Lung (tissue), 12 donors: ENCODE measurements around the gene SNX9. TPM values are rescaled to one million over a fixed set of nuclear protein-coding genes. Genes with fewer than 3 reads are reported as not detected.

Experiments
- ATAC-seq: fragments of 200-7000 bp; cut with Tn5 transposase; one replicate; pipeline ENCODE4 v1.9.1; 2020; ENCODE audit warnings: moderate number of reproducible peaks; ENCODE audit not compliant: insufficient read depth, low FRiP score
- DNase-seq, 3 donors: peaks; one replicate each; pipeline ENCODE4 v3.0.0-alpha.2; 2013 to 2017
- H3K27ac ChIP-seq, 2 donors: one replicate each; pipeline ENCODE4 v1.5.1; 2013; ENCODE audit warnings: mild to moderate bottlenecking in 2 of 2, moderate library complexity in 2 of 2, control low read depth in 1 of 2, inconsistent platforms in 1 of 2, low read depth in 1 of 2, low read length in 1 of 2
- H3K27me3 ChIP-seq, 3 donors: one replicate each; pipeline ENCODE4 v1.5.1; 2013; ENCODE audit warnings: low read length in 2 of 3; ENCODE audit not compliant: control insufficient read depth in 3 of 3, insufficient read depth in 3 of 3
- H3K36me3 ChIP-seq, 4 donors: one replicate each; pipeline ENCODE4 v1.5.1; 2013; ENCODE audit warnings: low read length in 4 of 4, mild to moderate bottlenecking in 1 of 4, moderate library complexity in 1 of 4; ENCODE audit not compliant: control insufficient read depth in 4 of 4, insufficient read depth in 4 of 4
- H3K4me1 ChIP-seq, 5 donors: one replicate each; pipeline ENCODE4 v1.5.1; 2013; ENCODE audit warnings: low read length in 5 of 5, mild to moderate bottlenecking in 2 of 5, moderate library complexity in 1 of 5; ENCODE audit not compliant: control insufficient read depth in 5 of 5, insufficient read depth in 5 of 5
- H3K4me3 ChIP-seq: one replicate; pipeline ENCODE4 v1.5.1; 2013; ENCODE audit warnings: mild to moderate bottlenecking, control low read depth, moderate library complexity
- H3K9ac ChIP-seq, 2 donors: one replicate each; pipeline ENCODE4 v1.5.1; 2013; ENCODE audit warnings: low read length in 2 of 2, control low read depth in 1 of 2; ENCODE audit not compliant: insufficient read depth in 1 of 2
- H3K9me3 ChIP-seq, 4 donors: one replicate each; pipeline ENCODE4 v1.5.1; 2013; ENCODE audit warnings: low read length in 3 of 4, mild to moderate bottlenecking in 1 of 4, moderate library complexity in 1 of 4; ENCODE audit not compliant: control insufficient read depth in 4 of 4, insufficient read depth in 3 of 4
- WGBS, 2 donors: extraction: QIAGEN DNeasy Blood & Tissue Kit; methylation state at CpG; one replicate each; pipeline ENCODE4 v1.1.7; 2013; 5-methylcytosine and 5-hydroxymethylcytosine counted together
- polyA plus RNA-seq, 2 donors: library from polyadenylated mRNA; stranded (reverse); fragments of 200-250 nt; gene quantifications; one replicate each; pipeline ENCODE4 v1.2.1, GENCODE V29; 2013
- total RNA-seq, 2 donors: library from RNA; depleted of rRNA in 1 of 2; stranded (reverse); fragments of >200 nt in 1 of 2; gene quantifications; one replicate each; pipeline ENCODE4 v1.2.1, GENCODE V29; 2014 to 2021
- TF ChIP-seq, protein P1 (sequence below): IDR thresholded peaks from 2 replicates; pipeline ENCODE4 v1.5.1; 2012; ENCODE audit warnings: mild to moderate bottlenecking; ENCODE audit errors: control extremely low read depth, extremely low read depth
- donor health status: control.
- donor health status: control.
- donor health status: Bipolar disorder and iron deficiency.
- donor health status: healthy.
- donor health status: DM: yes; HTN: yes; CAD: no.

Gene SNX9
- total and polyA plus RNA-seq, 4 donors, result 13.8 to 35.0 (median 23.8) TPM

DNA sequence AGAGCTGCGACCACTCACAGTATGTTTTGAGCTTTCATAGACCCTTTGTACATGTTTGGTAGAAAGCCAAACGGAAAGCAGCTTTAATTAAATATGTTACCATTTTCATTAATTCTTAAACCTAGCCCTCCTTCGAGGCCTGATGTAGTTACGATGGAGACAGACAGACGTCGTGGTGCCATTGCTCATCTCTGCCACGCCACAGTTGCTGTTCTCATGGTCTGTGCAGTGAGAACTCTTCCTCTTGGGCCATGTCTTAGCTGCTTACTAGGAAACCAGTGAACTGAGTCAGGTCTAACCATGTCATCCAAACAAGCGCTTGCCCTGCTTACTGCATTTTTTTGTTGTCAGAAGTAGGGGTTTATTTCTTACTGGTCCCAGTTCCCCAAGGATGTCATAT is 62.8 kb downstream of the SNX9 start:
- H3K9ac ChIP-seq, result no peak overlapping the region
- no peaks in the 10 kb centered on the region for H3K27me3 ChIP-seq
- DNase-seq (no peak), ATAC-seq (no peak)
- no peak overlapping the region for H3K27ac ChIP-seq
- TF ChIP-seq, protein P1, sequence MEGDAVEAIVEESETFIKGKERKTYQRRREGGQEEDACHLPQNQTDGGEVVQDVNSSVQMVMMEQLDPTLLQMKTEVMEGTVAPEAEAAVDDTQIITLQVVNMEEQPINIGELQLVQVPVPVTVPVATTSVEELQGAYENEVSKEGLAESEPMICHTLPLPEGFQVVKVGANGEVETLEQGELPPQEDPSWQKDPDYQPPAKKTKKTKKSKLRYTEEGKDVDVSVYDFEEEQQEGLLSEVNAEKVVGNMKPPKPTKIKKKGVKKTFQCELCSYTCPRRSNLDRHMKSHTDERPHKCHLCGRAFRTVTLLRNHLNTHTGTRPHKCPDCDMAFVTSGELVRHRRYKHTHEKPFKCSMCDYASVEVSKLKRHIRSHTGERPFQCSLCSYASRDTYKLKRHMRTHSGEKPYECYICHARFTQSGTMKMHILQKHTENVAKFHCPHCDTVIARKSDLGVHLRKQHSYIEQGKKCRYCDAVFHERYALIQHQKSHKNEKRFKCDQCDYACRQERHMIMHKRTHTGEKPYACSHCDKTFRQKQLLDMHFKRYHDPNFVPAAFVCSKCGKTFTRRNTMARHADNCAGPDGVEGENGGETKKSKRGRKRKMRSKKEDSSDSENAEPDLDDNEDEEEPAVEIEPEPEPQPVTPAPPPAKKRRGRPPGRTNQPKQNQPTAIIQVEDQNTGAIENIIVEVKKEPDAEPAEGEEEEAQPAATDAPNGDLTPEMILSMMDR, result no peak
- H3K9me3 ChIP-seq, result no peaks in the 10 kb centered on the region
- H3K4me1 ChIP-seq, result peaks cover 0 to 4% (median 0%) of the 10 kb centered on the region in 5 donors
- no peak overlapping the region for H3K4me3 ChIP-seq
- H3K36me3 ChIP-seq, result peaks cover 3 to 17% (median 7%) of the 10 kb centered on the region in 4 donors
- 95 to 97% methylated on average over 8 of the region's 8 CpGs for WGBS, 2 donors

DNA sequence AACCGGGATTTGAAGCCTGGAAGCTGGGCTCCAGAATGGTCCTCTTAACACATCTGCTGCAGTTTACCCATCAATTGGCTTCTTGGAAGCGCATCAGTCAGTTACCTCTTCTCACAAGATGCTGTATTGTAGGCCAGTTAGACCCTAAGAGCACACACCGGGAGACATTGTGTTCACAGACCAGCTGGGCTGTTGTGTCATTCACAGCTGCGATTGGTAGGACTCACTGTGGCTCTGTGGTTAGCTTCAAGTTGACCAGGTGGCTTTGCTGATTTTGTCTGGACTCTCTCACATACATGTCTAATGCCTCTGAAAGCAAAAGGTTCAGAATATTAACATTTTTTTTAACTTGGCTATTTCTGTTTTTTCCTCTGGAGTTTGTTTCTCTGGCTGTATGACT is 64.8 kb downstream of the SNX9 start:
- WGBS, 2 donors, result 91 to 92% methylated on average over 4 of the region's 4 CpGs
- ATAC-seq (no peak), DNase-seq (no peak)
- H3K9ac ChIP-seq, result no peak overlapping the region
- no peaks in the 10 kb centered on the region for H3K27me3 ChIP-seq
- TF ChIP-seq, protein P1, result no peak
- peaks cover 0 to 4% (median 0%) of the 10 kb centered on the region in 5 donors for H3K4me1 ChIP-seq
- H3K4me3 ChIP-seq, result no peak overlapping the region
- no peaks in the 10 kb centered on the region for H3K9me3 ChIP-seq
- no peak overlapping the region for H3K27ac ChIP-seq
- peaks cover 3 to 9% (median 7%) of the 10 kb centered on the region in 4 donors for H3K36me3 ChIP-seq

DNA sequence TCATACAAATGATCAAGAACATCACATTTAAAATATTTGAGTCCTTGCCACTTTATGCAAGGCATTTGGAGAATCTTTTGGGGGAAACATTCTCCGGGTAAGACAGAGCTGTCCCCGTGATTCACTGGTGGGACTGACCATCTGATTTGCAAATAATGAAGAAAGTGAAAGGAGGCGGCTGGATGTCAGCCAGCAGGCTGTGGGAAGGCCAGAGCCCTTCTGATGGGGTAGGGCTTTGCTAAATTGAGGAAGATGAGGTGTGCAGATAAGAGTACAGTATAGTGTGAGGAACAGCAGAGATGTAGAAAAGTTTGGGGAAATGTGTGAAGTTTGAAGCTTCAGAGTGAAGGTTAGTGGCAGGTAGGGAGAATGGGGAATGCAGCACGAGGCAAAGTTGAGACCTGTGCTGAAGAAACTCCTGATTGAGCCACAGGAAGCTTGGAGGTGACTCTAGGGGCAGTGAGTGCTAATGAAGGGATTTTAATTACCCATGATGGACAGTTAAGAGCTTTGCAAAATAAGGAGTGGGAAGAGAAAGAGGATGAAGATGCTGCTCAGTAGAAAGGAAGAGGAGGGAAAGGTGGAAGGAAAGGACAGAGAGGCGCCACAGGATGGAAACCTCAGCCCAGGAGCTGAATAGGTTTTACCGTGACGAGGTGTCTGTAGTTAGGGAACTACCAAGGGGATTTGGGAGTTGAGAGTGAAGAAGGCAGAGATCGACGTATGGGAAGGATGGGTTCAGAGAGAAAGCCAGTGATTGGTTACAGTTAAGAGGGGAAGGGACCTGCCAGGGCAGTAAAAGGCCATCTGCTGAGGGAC is 68.7 kb downstream of the SNX9 start:
- Histone ChIP-seq H3K27me3 (no peaks in the 10 kb centered on the region), H3K4me1 (no peaks in the 10 kb centered on the region), H3K9me3 (no peaks in the 10 kb centered on the region), H3K36me3 (peaks cover 0 to 9% (median 5%) of the 10 kb centered on the region in 4 donors), H3K27ac (no peak overlapping the region), H3K4me3 (no peak overlapping the region), H3K9ac (no peak overlapping the region)
- ATAC-seq (no peak), DNase-seq (no peak)
- TF ChIP-seq, protein P1, result no peak
- 64 to 81% methylated on average over 9 of the region's 9 CpGs for WGBS, 2 donors
